ENCODE measurements around the gene DDX3X.

DNA sequence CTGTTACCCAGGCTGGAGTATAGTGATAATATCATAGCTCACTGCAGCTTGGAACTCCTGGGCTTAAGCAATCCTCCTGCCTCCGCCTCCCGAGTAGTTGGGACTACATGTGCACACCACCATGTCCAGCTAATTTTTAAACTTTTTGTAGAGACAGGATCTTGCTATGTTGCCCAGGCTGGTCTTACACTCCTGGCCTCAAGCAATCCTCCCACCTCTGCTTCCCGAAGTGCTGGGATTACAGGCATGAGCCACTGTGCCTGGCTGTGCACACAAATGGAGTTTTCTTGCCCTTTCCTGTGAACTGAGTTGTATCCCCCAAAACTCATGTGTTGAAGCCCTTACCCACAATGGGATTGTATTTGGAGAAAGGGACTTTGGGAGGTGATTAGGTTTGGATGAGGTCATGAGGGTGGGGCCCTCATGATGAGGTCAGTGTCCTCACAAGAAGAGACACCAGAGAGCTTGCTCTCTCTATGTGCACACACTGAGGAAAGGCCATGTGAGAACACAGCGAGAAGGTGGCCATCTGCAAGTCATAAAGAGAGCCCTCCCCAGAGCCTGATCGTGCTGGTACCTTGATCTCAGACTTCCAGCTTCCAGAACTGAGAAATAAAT is 40.1 kb downstream of the DDX3X start:
- TF ChIP-seq ZNF224 (CRISPR knock-in tag; IDR thresholded peaks at IDR 0.05), result no peak
- TF ChIP-seq, protein P1, sequence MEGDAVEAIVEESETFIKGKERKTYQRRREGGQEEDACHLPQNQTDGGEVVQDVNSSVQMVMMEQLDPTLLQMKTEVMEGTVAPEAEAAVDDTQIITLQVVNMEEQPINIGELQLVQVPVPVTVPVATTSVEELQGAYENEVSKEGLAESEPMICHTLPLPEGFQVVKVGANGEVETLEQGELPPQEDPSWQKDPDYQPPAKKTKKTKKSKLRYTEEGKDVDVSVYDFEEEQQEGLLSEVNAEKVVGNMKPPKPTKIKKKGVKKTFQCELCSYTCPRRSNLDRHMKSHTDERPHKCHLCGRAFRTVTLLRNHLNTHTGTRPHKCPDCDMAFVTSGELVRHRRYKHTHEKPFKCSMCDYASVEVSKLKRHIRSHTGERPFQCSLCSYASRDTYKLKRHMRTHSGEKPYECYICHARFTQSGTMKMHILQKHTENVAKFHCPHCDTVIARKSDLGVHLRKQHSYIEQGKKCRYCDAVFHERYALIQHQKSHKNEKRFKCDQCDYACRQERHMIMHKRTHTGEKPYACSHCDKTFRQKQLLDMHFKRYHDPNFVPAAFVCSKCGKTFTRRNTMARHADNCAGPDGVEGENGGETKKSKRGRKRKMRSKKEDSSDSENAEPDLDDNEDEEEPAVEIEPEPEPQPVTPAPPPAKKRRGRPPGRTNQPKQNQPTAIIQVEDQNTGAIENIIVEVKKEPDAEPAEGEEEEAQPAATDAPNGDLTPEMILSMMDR (CRISPR knock-in tag; IDR thresholded peaks at IDR 0.05), result no peak
- TF ChIP-seq, protein P2, sequence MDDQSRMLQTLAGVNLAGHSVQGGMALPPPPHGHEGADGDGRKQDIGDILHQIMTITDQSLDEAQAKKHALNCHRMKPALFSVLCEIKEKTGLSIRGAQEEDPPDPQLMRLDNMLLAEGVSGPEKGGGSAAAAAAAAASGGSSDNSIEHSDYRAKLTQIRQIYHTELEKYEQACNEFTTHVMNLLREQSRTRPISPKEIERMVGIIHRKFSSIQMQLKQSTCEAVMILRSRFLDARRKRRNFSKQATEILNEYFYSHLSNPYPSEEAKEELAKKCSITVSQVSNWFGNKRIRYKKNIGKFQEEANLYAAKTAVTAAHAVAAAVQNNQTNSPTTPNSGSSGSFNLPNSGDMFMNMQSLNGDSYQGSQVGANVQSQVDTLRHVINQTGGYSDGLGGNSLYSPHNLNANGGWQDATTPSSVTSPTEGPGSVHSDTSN (CRISPR knock-in tag; IDR thresholded peaks at IDR 0.05; ENCODE audit: borderline replicate concordance), result no peak
- TF ChIP-seq HOXA9 (CRISPR knock-in tag; IDR thresholded peaks at IDR 0.05; ENCODE audit: borderline replicate concordance), result no peak
- no peak for TF ChIP-seq NR2C2 (CRISPR knock-in tag; IDR thresholded peaks at IDR 0.05; ENCODE audit: borderline replicate concordance)
- TF ChIP-seq, protein P3, sequence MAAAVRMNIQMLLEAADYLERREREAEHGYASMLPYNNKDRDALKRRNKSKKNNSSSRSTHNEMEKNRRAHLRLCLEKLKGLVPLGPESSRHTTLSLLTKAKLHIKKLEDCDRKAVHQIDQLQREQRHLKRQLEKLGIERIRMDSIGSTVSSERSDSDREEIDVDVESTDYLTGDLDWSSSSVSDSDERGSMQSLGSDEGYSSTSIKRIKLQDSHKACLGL (CRISPR knock-in tag; IDR thresholded peaks at IDR 0.05), result no peak
- TF ChIP-seq ZNF776 (CRISPR knock-in tag; IDR thresholded peaks at IDR 0.05), result no peak
- no peak for TF ChIP-seq ZNF703 (CRISPR knock-in tag; IDR thresholded peaks at IDR 0.05; ENCODE audit: borderline replicate concordance)
- TF ChIP-seq, protein P4, sequence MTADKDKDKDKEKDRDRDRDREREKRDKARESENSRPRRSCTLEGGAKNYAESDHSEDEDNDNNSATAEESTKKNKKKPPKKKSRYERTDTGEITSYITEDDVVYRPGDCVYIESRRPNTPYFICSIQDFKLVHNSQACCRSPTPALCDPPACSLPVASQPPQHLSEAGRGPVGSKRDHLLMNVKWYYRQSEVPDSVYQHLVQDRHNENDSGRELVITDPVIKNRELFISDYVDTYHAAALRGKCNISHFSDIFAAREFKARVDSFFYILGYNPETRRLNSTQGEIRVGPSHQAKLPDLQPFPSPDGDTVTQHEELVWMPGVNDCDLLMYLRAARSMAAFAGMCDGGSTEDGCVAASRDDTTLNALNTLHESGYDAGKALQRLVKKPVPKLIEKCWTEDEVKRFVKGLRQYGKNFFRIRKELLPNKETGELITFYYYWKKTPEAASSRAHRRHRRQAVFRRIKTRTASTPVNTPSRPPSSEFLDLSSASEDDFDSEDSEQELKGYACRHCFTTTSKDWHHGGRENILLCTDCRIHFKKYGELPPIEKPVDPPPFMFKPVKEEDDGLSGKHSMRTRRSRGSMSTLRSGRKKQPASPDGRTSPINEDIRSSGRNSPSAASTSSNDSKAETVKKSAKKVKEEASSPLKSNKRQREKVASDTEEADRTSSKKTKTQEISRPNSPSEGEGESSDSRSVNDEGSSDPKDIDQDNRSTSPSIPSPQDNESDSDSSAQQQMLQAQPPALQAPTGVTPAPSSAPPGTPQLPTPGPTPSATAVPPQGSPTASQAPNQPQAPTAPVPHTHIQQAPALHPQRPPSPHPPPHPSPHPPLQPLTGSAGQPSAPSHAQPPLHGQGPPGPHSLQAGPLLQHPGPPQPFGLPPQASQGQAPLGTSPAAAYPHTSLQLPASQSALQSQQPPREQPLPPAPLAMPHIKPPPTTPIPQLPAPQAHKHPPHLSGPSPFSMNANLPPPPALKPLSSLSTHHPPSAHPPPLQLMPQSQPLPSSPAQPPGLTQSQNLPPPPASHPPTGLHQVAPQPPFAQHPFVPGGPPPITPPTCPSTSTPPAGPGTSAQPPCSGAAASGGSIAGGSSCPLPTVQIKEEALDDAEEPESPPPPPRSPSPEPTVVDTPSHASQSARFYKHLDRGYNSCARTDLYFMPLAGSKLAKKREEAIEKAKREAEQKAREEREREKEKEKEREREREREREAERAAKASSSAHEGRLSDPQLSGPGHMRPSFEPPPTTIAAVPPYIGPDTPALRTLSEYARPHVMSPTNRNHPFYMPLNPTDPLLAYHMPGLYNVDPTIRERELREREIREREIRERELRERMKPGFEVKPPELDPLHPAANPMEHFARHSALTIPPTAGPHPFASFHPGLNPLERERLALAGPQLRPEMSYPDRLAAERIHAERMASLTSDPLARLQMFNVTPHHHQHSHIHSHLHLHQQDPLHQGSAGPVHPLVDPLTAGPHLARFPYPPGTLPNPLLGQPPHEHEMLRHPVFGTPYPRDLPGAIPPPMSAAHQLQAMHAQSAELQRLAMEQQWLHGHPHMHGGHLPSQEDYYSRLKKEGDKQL (CRISPR knock-in tag; IDR thresholded peaks at IDR 0.05; ENCODE audit: low read depth), result no peak
- no peak for TF ChIP-seq NAIF1 (CRISPR knock-in tag; IDR thresholded peaks at IDR 0.05; ENCODE audit: borderline replicate concordance)
- no peak for TF ChIP-seq MEIS2 (CRISPR knock-in tag; IDR thresholded peaks at IDR 0.05)

Measured in HepG2 (cell line).